LNCAP (cell line): ENCODE measurements around the gene GP1BB.

Experiments
- TF ChIP-seq, protein P1 (sequence below): fragments of 450-650 bp; IDR thresholded peaks from 2 replicates; pipeline ENCODE4 v1.5.1; 2017; ENCODE audit warnings: mild to moderate bottlenecking

The GP1BB gene

GRCh38 chr22:19689408-19689807 lies 33.9 kb upstream of the GP1BB start:
- TF ChIP-seq, protein P1, sequence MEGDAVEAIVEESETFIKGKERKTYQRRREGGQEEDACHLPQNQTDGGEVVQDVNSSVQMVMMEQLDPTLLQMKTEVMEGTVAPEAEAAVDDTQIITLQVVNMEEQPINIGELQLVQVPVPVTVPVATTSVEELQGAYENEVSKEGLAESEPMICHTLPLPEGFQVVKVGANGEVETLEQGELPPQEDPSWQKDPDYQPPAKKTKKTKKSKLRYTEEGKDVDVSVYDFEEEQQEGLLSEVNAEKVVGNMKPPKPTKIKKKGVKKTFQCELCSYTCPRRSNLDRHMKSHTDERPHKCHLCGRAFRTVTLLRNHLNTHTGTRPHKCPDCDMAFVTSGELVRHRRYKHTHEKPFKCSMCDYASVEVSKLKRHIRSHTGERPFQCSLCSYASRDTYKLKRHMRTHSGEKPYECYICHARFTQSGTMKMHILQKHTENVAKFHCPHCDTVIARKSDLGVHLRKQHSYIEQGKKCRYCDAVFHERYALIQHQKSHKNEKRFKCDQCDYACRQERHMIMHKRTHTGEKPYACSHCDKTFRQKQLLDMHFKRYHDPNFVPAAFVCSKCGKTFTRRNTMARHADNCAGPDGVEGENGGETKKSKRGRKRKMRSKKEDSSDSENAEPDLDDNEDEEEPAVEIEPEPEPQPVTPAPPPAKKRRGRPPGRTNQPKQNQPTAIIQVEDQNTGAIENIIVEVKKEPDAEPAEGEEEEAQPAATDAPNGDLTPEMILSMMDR: no peak

DNA sequence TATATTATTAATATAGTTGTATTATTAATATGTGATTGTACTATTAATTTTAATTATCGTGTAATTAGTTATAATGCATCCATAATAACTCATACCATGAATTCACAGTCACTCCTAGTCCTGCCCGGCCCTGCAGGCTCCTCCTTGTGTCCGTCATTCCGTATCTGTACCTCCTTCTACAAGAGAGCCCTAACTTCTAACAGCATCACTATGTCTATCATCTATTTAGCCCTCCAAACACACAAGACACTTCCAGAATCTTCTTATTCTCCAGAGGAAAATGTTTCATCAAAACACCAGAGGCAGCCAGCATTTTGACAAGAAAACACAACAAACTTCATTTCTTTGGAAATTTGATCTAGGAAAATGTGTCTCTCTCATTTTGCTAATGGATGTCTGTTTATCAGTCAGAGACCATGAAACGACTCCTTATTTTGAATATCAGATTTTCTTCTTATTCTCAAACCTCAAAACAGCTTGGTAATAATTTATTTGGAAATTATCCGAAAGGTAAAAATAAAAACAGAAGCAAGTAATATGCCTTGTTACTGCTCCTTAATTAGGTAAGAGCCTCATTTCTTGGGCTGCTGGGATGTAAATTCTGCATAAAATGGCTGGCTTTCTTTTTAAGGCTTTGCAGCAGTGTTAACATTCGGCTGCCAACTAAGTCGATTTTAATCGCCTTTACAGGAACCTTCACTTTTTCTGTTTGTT lies 32.2 kb upstream of the GP1BB start:
- TF ChIP-seq, protein P1: no peak

- TF ChIP-seq, protein P1: no peak
Observed at GRCh38 chr22:19691721-19692341, 31.5 kb upstream of the GP1BB start.

DNA sequence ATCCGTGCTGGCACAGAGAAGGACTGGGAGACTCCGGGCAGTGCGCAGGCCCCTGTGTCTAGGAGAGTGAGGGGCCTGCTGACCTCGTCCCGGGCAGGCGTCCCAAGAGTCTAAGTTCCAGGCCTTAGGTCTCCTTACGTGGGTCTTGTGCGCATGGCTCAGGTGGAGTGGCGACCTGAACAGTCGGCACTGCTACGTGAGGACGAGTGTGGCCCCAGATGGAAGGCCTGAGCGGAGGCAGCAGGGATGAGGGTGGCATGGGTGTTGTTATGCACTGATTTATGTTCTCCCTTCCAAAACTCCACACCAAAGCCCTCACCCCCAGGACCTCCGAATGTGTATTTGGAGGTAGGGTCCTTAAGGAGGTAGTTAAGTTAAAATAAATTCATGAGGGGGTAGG lies 29.8 kb upstream of the GP1BB start:
- TF ChIP-seq, protein P1: no peak

GRCh38 chr22:19693981-19694670 lies 29.2 kb upstream of the GP1BB start:
- TF ChIP-seq, protein P1: no peak

- TF ChIP-seq, protein P1: no peak
Observed at GRCh38 chr22:19694696-19695095, 28.6 kb upstream of the GP1BB start.

GRCh38 chr22:19696504-19697276 lies 26.6 kb upstream of the GP1BB start:
- TF ChIP-seq, protein P1: no peak
